ENCODE measurements around the gene RFT1.

GRCh38 chr3:53162672-53163443 is 32.6 kb upstream of the RFT1 start:
- no peak for TF ChIP-seq CTCF (IDR thresholded peaks at IDR 0.05)
- TF ChIP-seq POLR2A (IDR thresholded peaks at IDR 0.05; ENCODE audit: low read depth), result no peak

Measured in esophagus muscularis mucosa (tissue), 3 donors.